HUES48 (cell line): Measurements from ENCODE around the gene LRP1B.
"Not testable (repeated sequence)": the region's sequence is repeated elsewhere in the genome, so short reads cannot be mapped to it uniquely, and the experiment has no call there.

Experiments
- H3K27ac ChIP-seq: one replicate; pipeline ENCODE4 v1.7.0; 2013; ENCODE audit warnings: low read depth, low read length, inconsistent platforms
- H3K27me3 ChIP-seq: 2 replicates; pipeline ENCODE4 v1.6.1; 2013; ENCODE audit warnings: mild to moderate bottlenecking, low read length; ENCODE audit not compliant: control insufficient read depth, insufficient read depth
- H3K36me3 ChIP-seq: 2 replicates; pipeline ENCODE4 v1.6.1; 2013; ENCODE audit warnings: low read length; ENCODE audit not compliant: control insufficient read depth, insufficient read depth
- H3K4me1 ChIP-seq: 2 replicates; pipeline ENCODE4 v1.6.1; 2013; ENCODE audit warnings: mild to moderate bottlenecking, low read length; ENCODE audit not compliant: control insufficient read depth, insufficient read depth
- H3K4me3 ChIP-seq: 2 replicates; pipeline ENCODE4 v1.5.1; 2013; ENCODE audit warnings: mild to moderate bottlenecking, low read depth, low read length
- H3K9ac ChIP-seq: 2 replicates; pipeline ENCODE4 v1.6.1; 2013; ENCODE audit warnings: mild to moderate bottlenecking, low read depth, low read length, moderate library complexity
- H3K9me3 ChIP-seq: 2 replicates; pipeline ENCODE4 v1.6.1; 2013; ENCODE audit warnings: low read length; ENCODE audit not compliant: control insufficient read depth, insufficient read depth

The LRP1B gene

DNA sequence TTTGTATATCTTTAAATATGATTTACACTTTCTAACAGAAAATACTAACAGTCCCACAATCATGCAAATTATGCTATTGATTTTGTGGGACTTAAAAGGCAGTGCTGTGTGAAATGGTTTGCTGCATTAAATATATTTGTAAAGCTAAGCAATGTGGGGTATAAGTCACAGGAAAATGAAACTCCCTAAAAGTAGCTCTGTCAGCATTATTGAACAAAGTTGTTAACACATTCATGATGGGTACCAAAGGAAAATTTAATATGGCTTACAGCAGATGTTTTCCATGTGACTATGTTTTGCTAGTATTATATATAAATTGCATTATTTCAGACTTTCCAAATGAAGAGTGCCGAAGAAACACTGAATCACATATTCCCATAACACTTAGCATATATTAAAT is 1450.0 kb downstream of the LRP1B start:
- Histone ChIP-seq H3K27me3 (no peaks in the 10 kb centered on the region), H3K4me3 (no peak overlapping the region), H3K36me3 (no peaks in the 10 kb centered on the region), H3K27ac (no peak overlapping the region), H3K9ac (no peak overlapping the region), H3K9me3 (no peaks in the 10 kb centered on the region), H3K4me1 (no peaks in the 10 kb centered on the region)

DNA sequence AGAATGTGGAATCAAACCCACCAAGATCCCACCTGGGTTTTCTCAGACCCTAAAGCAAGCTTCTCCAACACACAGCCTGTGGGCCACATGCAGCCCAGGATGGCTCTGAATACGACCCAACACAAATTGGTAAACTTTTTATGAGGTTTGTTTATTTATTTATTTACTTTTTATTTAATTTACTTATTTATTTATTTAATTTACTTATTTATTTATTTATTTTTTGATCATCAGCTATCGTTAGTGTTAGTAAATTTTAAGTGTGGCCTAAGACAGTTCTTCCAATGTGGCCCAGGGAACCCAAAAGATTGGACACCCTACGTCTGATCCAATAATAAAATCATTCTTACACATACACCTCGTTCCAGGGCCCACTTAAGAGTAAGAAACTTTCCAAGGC is 1451.1 kb downstream of the LRP1B start:
- no peaks in the 10 kb centered on the region for H3K9me3 ChIP-seq
- H3K36me3 ChIP-seq: no peaks in the 10 kb centered on the region
- H3K4me1 ChIP-seq: no peaks in the 10 kb centered on the region
- no peaks in the 10 kb centered on the region for H3K27me3 ChIP-seq
- H3K4me3 ChIP-seq: no peak overlapping the region
- H3K27ac ChIP-seq: no peak overlapping the region
- no peak overlapping the region for H3K9ac ChIP-seq

- H3K9ac ChIP-seq: no peak overlapping the region
- no peaks in the 10 kb centered on the region for H3K9me3 ChIP-seq
- H3K36me3 ChIP-seq: no peaks in the 10 kb centered on the region
- no peak overlapping the region for H3K4me3 ChIP-seq
- no peak overlapping the region for H3K27ac ChIP-seq
- H3K27me3 ChIP-seq: no peaks in the 10 kb centered on the region
- H3K4me1 ChIP-seq: peaks cover 4% of the 10 kb centered on the region; the same call in 1 of the 2 replicates
Measured at GRCh38 chr2:140669911-140670310, 1460.9 kb downstream of the LRP1B start.

- no peak overlapping the region for H3K4me3 ChIP-seq
- no peaks in the 10 kb centered on the region for H3K36me3 ChIP-seq
- no peak overlapping the region for H3K27ac ChIP-seq
- H3K4me1 ChIP-seq: peaks cover 4% of the 10 kb centered on the region; the same call in 1 of the 2 replicates
- no peak overlapping the region for H3K9ac ChIP-seq
- no peaks in the 10 kb centered on the region for H3K27me3 ChIP-seq
- H3K9me3 ChIP-seq: no peaks in the 10 kb centered on the region
Measured at GRCh38 chr2:140667203-140667602, 1463.6 kb downstream of the LRP1B start.

DNA sequence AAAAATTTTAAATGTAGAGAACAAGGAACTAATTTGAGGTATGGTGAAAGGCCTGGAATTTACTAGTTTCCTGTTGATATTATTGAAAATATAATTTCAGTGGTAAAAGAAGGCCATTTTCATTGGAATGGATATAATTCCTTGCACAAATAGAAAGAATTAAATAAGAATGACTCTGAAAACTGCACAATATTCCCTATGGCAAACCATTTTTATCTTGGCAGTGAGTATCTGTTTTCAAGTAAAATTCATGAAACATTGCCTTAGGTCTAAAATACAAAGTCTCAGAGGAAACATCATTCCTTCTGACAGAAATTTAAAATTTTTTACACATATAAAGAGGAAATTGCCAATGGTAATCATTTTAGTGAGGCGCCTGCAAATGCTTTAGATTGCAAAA is 1468.3 kb downstream of the LRP1B start:
- Histone ChIP-seq H3K9ac (no peak overlapping the region), H3K4me3 (no peak overlapping the region), H3K9me3 (no peaks in the 10 kb centered on the region), H3K36me3 (no peaks in the 10 kb centered on the region), H3K4me1 (peaks cover 4% of the 10 kb centered on the region; the same call in 1 of the 2 replicates), H3K27me3 (no peaks in the 10 kb centered on the region), H3K27ac (no peak overlapping the region)

- H3K4me3 ChIP-seq: no peak overlapping the region
- H3K9ac ChIP-seq: no peak overlapping the region
- H3K27ac ChIP-seq: no peak overlapping the region
- H3K9me3 ChIP-seq: no peaks in the 10 kb centered on the region
- H3K27me3 ChIP-seq: no peaks in the 10 kb centered on the region
- no peaks in the 10 kb centered on the region for H3K36me3 ChIP-seq
- no peaks in the 10 kb centered on the region for H3K4me1 ChIP-seq
Measured at GRCh38 chr2:140658760-140659692, 1471.8 kb downstream of the LRP1B start.

GRCh38 chr2:140657657-140658056 is 1473.2 kb downstream of the LRP1B start:
- H3K9me3 ChIP-seq: no peaks in the 10 kb centered on the region
- H3K36me3 ChIP-seq: no peaks in the 10 kb centered on the region
- no peaks in the 10 kb centered on the region for H3K4me1 ChIP-seq
- no peak overlapping the region for H3K9ac ChIP-seq
- no peaks in the 10 kb centered on the region for H3K27me3 ChIP-seq
- no peak overlapping the region for H3K4me3 ChIP-seq
- H3K27ac ChIP-seq: no peak overlapping the region

- Histone ChIP-seq H3K36me3 (no peaks in the 10 kb centered on the region), H3K4me3 (no peak overlapping the region), H3K27ac (no peak overlapping the region), H3K4me1 (no peaks in the 10 kb centered on the region), H3K9me3 (no peaks in the 10 kb centered on the region), H3K27me3 (no peaks in the 10 kb centered on the region), H3K9ac (no peak overlapping the region)
Measured at GRCh38 chr2:140654565-140654964, 1476.3 kb downstream of the LRP1B start.

- H3K4me1 ChIP-seq: no peaks in the 10 kb centered on the region
- H3K9ac ChIP-seq: no peak overlapping the region
- no peak overlapping the region for H3K4me3 ChIP-seq
- no peaks in the 10 kb centered on the region for H3K36me3 ChIP-seq
- no peaks in the 10 kb centered on the region for H3K9me3 ChIP-seq
- H3K27ac ChIP-seq: no peak overlapping the region
- H3K27me3 ChIP-seq: no peaks in the 10 kb centered on the region
Measured at GRCh38 chr2:140650825-140651224, 1480.0 kb downstream of the LRP1B start.

GRCh38 chr2:140650134-140650533 is 1480.7 kb downstream of the LRP1B start:
- H3K9ac ChIP-seq, H3K36me3 ChIP-seq, H3K4me3 ChIP-seq, H3K9me3 ChIP-seq, H3K4me1 ChIP-seq, H3K27ac ChIP-seq, H3K27me3 ChIP-seq: not testable (repeated sequence)

DNA sequence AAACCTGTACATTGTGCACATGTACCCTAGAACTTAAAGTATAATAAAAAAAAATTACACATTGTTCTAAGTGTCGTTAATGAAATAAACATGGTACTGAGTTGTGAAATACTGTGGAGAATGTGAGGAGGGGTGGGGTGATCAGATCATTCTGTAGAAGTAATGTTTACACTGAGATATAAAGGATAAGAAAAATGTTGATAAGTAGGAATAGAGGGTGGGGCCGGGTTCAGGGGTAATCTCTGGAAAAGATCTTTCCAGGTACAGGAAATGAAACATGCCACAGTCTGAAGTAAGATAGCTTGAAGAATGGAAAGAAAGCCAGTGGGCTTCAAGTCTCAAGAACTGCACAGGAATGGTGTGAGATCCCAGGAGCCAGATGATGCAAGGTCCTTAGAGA is 1482.4 kb downstream of the LRP1B start:
- H3K27me3 ChIP-seq: no peaks in the 10 kb centered on the region
- H3K4me1 ChIP-seq: no peaks in the 10 kb centered on the region
- no peaks in the 10 kb centered on the region for H3K36me3 ChIP-seq
- H3K9me3 ChIP-seq: no peaks in the 10 kb centered on the region
- no peak overlapping the region for H3K9ac ChIP-seq
- no peak overlapping the region for H3K4me3 ChIP-seq
- no peak overlapping the region for H3K27ac ChIP-seq
